IPS-20b (cell line): Measurements from ENCODE around the gene MACROD2.

Experiments used
- H3K27ac ChIP-seq: one replicate; pipeline ENCODE4 v1.5.1; 2013; ENCODE audit warnings: low read length
- H3K27me3 ChIP-seq: 2 replicates; pipeline ENCODE4 v1.6.1; 2013; ENCODE audit warnings: mild to moderate bottlenecking, low read length, inconsistent platforms; ENCODE audit not compliant: insufficient read depth
- H3K36me3 ChIP-seq: 2 replicates; pipeline ENCODE4 v1.6.1; 2013; ENCODE audit warnings: low read depth, mild to moderate bottlenecking, inconsistent platforms, low read length, moderate library complexity; ENCODE audit not compliant: insufficient read depth
- H3K4me1 ChIP-seq: 2 replicates; pipeline ENCODE4 v1.6.1; 2013; ENCODE audit warnings: mild to moderate bottlenecking, control low read depth, inconsistent platforms, low read length, moderate library complexity; ENCODE audit not compliant: insufficient read depth
- H3K4me3 ChIP-seq: 2 replicates; pipeline ENCODE4 v1.5.1; 2013; ENCODE audit warnings: mild to moderate bottlenecking, low read length, inconsistent platforms
- H3K9ac ChIP-seq: 2 replicates; pipeline ENCODE4 v1.6.1; 2013; ENCODE audit warnings: low read depth, mild to moderate bottlenecking, inconsistent platforms, low read length, moderate library complexity
- H3K9me3 ChIP-seq: 2 replicates; pipeline ENCODE4 v1.6.1; 2013; ENCODE audit warnings: mild to moderate bottlenecking, low read depth, low read length, inconsistent platforms; ENCODE audit not compliant: insufficient read depth

MACROD2 gene

DNA sequence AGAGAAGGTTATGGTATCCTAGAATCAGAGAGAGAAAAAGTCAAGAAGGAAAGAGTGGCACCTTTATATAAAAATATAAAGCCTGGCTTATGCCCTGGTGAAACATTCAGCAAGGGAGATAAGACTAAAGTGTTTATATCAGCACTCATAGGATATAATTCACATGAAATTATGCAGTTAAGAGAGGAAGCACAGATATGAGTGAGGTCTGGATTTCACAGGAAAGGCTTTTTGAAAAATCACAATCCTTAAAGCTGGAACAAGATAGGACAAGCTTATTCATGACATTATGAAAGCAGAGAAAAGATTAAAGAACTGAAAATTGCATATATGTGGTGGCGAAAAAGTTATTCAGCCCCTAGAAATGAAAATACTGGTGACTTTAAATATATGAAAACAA is 523.3 kb downstream of the MACROD2 start:
- Histone ChIP-seq H3K4me3 (no peak overlapping the region), H3K27ac (no peak overlapping the region), H3K36me3 (no peaks in the 10 kb centered on the region), H3K9ac (no peak overlapping the region), H3K9me3 (no peaks in the 10 kb centered on the region), H3K4me1 (no peaks in the 10 kb centered on the region), H3K27me3 (no peaks in the 10 kb centered on the region)

DNA sequence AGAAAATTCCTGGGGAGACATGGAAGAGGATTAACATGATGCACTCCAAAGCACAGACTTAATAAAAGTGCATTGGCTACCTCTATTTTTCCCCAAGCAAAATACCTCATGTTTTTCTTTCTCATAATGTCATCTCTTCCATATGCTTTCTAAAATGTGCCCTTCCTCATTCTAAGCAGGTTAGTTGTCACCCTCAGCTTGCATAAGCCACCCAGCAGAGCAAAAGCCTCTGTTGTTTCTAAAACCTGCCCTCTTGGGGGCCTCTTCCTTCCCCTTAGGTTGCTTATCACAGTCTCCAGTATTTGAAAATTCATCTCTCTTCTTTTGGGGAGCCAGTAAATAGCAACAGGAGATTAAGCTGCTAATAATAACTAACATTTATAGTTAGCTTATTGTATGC is 525.7 kb downstream of the MACROD2 start:
- Histone ChIP-seq H3K9ac (no peak overlapping the region), H3K4me3 (no peak overlapping the region), H3K36me3 (no peaks in the 10 kb centered on the region), H3K27me3 (no peaks in the 10 kb centered on the region), H3K9me3 (no peaks in the 10 kb centered on the region), H3K27ac (no peak overlapping the region), H3K4me1 (no peaks in the 10 kb centered on the region)

DNA sequence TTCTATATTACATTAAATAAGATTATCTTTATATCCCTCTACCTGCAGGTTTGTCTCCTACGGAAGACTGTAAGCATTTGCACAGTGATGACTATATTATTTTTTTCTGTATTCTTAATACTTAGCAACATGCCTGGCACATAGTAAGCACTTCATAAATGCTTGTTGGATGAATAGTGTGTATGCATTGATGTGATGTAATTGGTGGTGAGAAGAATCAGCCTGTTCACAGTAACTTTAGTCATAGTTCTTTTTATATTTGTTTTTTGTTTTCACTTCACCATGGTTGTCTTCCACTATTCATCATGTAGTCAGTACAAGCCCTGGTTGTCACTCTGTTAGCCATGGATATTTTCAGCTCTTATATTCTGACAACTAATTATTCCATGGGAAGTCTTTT is 526.1 kb downstream of the MACROD2 start:
- Histone ChIP-seq H3K36me3 (no peaks in the 10 kb centered on the region), H3K27me3 (no peaks in the 10 kb centered on the region), H3K4me3 (no peak overlapping the region), H3K9me3 (no peaks in the 10 kb centered on the region), H3K9ac (no peak overlapping the region), H3K4me1 (no peaks in the 10 kb centered on the region), H3K27ac (no peak overlapping the region)

DNA sequence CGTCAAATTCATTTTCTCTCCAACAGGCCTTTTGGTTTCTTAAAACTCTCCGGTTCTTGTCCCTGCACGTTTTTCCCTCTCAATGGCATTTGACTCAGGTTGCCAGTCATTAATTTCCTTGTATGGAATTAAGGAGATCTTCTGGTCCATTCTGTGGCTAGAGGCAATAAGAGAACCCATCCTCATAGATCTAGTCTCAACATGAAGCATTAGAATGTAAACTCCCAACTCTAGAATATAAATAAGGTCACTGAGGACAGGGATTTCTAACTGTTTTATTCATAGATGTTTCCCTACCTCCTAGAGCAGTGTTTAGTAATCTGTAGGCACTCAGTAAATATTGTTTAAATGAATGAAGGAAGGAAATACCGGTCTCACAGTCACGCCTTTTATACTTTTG is 527.3 kb downstream of the MACROD2 start:
- H3K27ac ChIP-seq, result no peak overlapping the region
- no peaks in the 10 kb centered on the region for H3K36me3 ChIP-seq
- H3K9me3 ChIP-seq, result no peaks in the 10 kb centered on the region
- no peaks in the 10 kb centered on the region for H3K4me1 ChIP-seq
- H3K9ac ChIP-seq, result no peak overlapping the region
- H3K4me3 ChIP-seq, result no peak overlapping the region
- no peaks in the 10 kb centered on the region for H3K27me3 ChIP-seq

DNA sequence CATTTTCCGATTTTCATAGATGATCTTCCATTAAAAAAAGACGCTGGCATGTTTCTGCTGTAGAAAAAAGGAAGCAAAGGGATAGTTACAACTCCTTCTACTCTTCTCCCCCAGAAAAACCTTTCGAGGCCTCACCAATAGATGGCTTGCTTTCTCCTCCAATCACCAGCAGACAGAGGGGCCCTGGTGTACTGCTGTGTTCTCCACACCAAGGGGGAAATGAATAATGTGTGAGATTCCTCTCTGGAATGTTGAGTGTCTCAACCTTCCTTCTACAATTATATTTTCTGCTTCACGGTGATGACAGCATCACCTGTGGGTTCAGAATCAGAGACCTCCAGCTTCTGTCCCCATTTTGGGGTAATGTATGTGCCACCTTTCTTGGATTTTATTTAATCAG is 527.8 kb downstream of the MACROD2 start:
- Histone ChIP-seq H3K9ac (no peak overlapping the region), H3K4me1 (no peaks in the 10 kb centered on the region), H3K27ac (no peak overlapping the region), H3K9me3 (no peaks in the 10 kb centered on the region), H3K4me3 (no peak overlapping the region), H3K36me3 (no peaks in the 10 kb centered on the region), H3K27me3 (no peaks in the 10 kb centered on the region)

DNA sequence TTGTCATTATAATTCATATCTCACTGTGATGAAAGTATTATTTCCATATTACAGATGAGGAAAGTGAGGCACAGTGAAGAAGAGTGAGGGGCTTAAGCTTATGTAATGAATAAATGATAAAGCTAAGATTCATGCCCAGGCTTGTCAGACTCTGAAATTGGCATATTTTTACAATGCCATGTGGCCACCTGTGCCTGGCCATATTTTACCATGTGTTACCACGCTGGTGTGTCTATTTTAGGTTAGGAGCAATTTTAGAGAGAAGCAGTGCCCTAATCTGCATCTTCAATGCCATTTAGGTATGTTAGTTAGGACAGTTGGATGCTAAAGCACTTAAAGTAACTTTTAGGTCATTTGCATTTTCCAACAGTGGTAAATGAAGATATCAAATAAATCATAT is 530.1 kb downstream of the MACROD2 start:
- Histone ChIP-seq H3K9ac (no peak overlapping the region), H3K27ac (no peak overlapping the region), H3K27me3 (no peaks in the 10 kb centered on the region), H3K4me1 (no peaks in the 10 kb centered on the region), H3K36me3 (no peaks in the 10 kb centered on the region), H3K9me3 (no peaks in the 10 kb centered on the region), H3K4me3 (no peak overlapping the region)

DNA sequence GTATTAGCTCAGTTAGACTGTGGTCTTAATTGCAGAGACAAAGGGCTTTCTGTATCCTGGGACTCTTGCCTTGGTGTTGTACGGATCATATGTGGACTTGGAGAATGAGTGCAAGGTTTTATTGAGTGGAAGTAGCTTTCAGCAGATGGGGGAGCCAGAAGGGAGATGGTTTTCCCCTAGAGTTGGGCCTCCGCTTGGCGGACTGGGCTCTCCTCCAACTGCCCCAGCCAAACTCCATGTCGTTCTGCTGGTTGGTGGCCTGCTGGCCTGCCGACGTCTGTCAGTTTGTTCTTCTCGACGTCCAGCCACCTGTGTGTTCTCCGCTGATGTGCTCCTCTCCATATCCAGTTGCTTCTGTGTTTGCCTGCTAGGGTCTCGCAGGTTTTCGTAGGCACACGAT is 531.6 kb downstream of the MACROD2 start:
- Histone ChIP-seq H3K27ac (no peak overlapping the region), H3K27me3 (no peaks in the 10 kb centered on the region), H3K4me1 (no peaks in the 10 kb centered on the region), H3K9me3 (no peaks in the 10 kb centered on the region), H3K36me3 (no peaks in the 10 kb centered on the region), H3K9ac (no peak overlapping the region), H3K4me3 (no peak overlapping the region)

DNA sequence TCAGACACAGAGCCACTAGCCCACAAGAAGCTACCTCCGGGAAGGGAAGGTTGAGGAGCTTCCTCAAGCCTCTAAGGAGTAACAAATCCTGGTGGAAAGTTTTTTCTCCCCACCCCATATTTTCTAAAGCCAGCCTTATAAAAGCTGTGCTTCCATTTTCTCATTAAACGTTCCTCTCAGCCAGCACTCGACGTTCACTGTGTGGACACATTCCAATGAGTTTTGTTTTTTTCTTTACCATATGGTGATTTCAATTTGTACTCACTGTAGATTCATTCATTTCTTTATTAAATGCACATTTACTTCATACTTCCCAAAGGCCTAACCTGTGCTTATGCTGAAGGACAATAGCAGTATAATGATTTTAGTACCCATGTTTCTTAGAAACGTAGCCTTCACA is 536.5 kb downstream of the MACROD2 start:
- no peaks in the 10 kb centered on the region for H3K4me1 ChIP-seq
- no peaks in the 10 kb centered on the region for H3K27me3 ChIP-seq
- H3K36me3 ChIP-seq, result no peaks in the 10 kb centered on the region
- no peak overlapping the region for H3K9ac ChIP-seq
- H3K4me3 ChIP-seq, result no peak overlapping the region
- H3K9me3 ChIP-seq, result no peaks in the 10 kb centered on the region
- no peak overlapping the region for H3K27ac ChIP-seq

DNA sequence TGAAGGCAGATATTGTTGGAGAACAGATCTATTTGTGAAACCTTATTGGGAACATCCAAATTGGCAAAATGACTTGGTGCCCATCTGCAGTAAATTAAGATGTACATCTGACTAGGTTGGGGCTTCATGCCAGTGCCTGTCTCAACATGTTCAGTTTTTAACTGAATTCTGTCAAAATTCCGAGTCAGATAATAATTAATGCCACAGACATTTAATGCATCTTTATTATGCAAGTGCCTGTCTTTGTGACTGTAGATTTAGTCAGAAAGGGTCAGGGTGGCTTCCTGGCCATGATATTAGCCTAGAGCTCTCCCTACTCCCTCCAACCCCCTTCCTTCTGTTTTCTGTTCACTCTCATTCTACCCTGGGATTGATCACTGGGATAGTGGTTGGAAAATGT is 541.4 kb downstream of the MACROD2 start:
- Histone ChIP-seq H3K4me3 (no peak overlapping the region), H3K27ac (no peak overlapping the region)

DNA sequence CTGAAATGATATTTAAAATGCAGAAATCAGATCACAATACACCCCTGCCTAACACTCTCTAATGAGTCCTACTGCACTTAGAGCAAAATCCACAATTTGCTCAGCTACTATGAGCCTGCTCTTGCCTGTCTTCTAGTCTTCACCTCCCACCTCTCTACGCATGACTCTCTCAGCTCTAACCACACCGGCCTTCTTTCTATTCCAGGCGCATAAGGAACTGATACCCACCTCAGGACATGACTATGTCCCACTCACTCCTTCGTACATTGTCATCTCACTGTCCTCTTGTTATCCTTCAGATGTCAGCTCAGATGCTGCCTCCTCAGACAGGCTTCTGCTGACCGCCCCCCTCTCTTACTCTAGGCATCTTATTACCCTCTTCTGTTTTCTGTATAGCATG is 543.1 kb downstream of the MACROD2 start:
- H3K9me3 ChIP-seq, result no peaks in the 10 kb centered on the region
- no peak overlapping the region for H3K4me3 ChIP-seq
- H3K4me1 ChIP-seq, result no peaks in the 10 kb centered on the region
- no peaks in the 10 kb centered on the region for H3K36me3 ChIP-seq
- no peak overlapping the region for H3K9ac ChIP-seq
- H3K27ac ChIP-seq, result no peak overlapping the region
- H3K27me3 ChIP-seq, result no peaks in the 10 kb centered on the region

More for the DNA sequence above, 541.4 kb downstream of the MACROD2 start:
- Histone ChIP-seq H3K4me1 (no peaks in the 10 kb centered on the region), H3K27me3 (no peaks in the 10 kb centered on the region), H3K36me3 (no peaks in the 10 kb centered on the region), H3K9me3 (no peaks in the 10 kb centered on the region), H3K9ac (no peak overlapping the region)

DNA sequence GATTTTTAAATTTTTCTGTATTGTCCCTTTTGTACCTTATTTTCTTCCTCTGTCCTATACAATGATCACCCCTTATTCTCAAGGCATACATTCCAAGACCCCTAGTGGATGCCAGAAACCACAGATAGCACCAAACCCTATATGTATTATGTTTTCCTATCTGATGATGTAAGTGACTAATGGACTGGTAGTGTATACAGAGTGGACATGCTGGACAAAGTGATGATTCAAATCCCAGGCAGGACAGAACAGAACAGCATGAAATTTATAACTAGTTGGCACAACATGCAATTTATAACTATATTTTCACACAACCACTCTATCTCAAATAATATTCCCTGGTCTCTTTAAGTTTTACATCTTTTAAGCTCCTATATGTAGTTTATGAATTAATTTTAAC is 547.7 kb downstream of the MACROD2 start:
- Histone ChIP-seq H3K9ac (no peak overlapping the region), H3K27ac (no peak overlapping the region), H3K4me1 (no peaks in the 10 kb centered on the region), H3K36me3 (no peaks in the 10 kb centered on the region), H3K9me3 (no peaks in the 10 kb centered on the region), H3K27me3 (no peaks in the 10 kb centered on the region), H3K4me3 (no peak overlapping the region)

DNA sequence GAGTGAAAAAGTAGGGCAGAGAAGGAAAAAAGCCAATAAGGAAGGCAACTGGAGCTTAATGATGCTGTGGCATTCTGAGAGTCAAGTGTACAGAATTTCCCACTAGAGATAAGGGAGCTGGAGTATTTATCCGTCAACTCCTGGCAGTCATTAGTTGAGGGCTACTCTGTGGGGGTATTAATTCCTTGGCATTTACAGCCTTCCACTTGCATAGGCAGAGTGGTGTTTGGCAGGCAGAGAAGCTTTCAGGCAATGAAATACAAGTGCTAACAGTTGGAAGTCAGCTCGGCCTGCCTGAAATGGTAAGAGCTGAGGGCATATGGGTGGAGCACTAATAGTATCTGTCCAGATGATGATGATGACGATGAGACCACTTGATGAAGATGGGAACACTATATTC is 549.4 kb downstream of the MACROD2 start:
- H3K9me3 ChIP-seq, result no peaks in the 10 kb centered on the region
- no peaks in the 10 kb centered on the region for H3K4me1 ChIP-seq
- H3K27me3 ChIP-seq, result no peaks in the 10 kb centered on the region
- H3K4me3 ChIP-seq, result no peak overlapping the region
- no peak overlapping the region for H3K27ac ChIP-seq
- H3K36me3 ChIP-seq, result no peaks in the 10 kb centered on the region
- H3K9ac ChIP-seq, result no peak overlapping the region

DNA sequence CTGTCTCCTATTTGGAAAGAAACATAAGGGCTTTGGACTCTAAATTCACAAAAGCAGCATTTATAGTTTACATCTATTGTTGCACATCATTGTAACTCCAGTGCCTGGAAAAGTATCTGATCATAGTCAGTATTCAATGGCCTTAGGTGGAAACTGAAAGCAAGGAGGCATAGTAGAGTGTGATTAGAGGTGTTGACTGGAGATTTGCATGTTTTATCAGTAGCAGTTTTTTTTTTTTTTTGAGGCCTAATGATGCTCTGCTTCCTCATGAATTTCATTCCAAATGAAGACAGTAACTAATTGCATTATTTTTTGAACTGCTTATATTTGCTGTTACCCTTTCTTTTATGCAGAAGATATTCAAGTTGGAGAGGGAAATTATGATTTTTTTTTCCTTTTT is 555.3 kb downstream of the MACROD2 start:
- Histone ChIP-seq H3K4me3 (no peak overlapping the region), H3K36me3 (no peaks in the 10 kb centered on the region), H3K9me3 (no peaks in the 10 kb centered on the region), H3K4me1 (no peaks in the 10 kb centered on the region; the same call in 1 of the 2 replicates), H3K9ac (no peak overlapping the region), H3K27me3 (no peaks in the 10 kb centered on the region), H3K27ac (no peak overlapping the region)
